Measurements from ENCODE around the gene NTRK3. TPM values are rescaled to one million over a fixed set of nuclear protein-coding genes. Genes with fewer than 3 reads are reported as not detected.
"Not testable (repeated sequence)": the region's sequence is repeated elsewhere in the genome, so short reads cannot be mapped to it uniquely, and the experiment has no call there.

Gene NTRK3
- total RNA-seq, 2 donors from 2014 or later: 0.66 to 5.2 TPM

GRCh38 chr15:88036154-88036839 lies 220.2 kb downstream of the NTRK3 start:
- H3K4me3 ChIP-seq: no peak overlapping the region
- H3K4me1 ChIP-seq: no peaks in the 10 kb centered on the region
- intact Hi-C loops (cut with DNase I): no loop called here
- TF ChIP-seq CTCF (IDR thresholded peaks at IDR 0.05): no peak
- TF ChIP-seq POLR2A (IDR thresholded peaks at IDR 0.05): no peak
- H3K9me3 ChIP-seq: no peaks in the 10 kb centered on the region
- H3K36me3 ChIP-seq (replicated peaks in 1 of 2; ENCODE audit: insufficient read depth in 1 of 2, low read depth in 2 of 2): no peaks in the 10 kb centered on the region
- DNase-seq (no peak), ATAC-seq (no peak)
- 23 to 25% methylated on average over 9 of the region's 9 CpGs for WGBS, 2 donors
- H3K27me3 ChIP-seq: no peaks in the 10 kb centered on the region
- H3K27ac ChIP-seq: no peak overlapping the region

GRCh38 chr15:88035381-88035780 lies 221.2 kb downstream of the NTRK3 start:
- TF ChIP-seq POLR2A (IDR thresholded peaks at IDR 0.05) (no peak), CTCF (IDR thresholded peaks at IDR 0.05) (no peak)
- intact Hi-C loops (cut with DNase I): no loop called here
- no peak overlapping the region for H3K4me3 ChIP-seq
- no peaks in the 10 kb centered on the region for H3K36me3 ChIP-seq (replicated peaks in 1 of 2; ENCODE audit: insufficient read depth in 1 of 2, low read depth in 2 of 2)
- H3K27ac ChIP-seq: no peak overlapping the region
- WGBS, 2 donors: 51% methylated on average over 5 of the region's 5 CpGs
- H3K27me3 ChIP-seq: no peaks in the 10 kb centered on the region
- no peaks in the 10 kb centered on the region for H3K9me3 ChIP-seq
- H3K4me1 ChIP-seq: no peaks in the 10 kb centered on the region
- DNase-seq: no peak
- ATAC-seq: no peak

- H3K4me3 ChIP-seq; intact Hi-C loops (cut with DNase I); H3K27me3 ChIP-seq; H3K27ac ChIP-seq; ATAC-seq; H3K9me3 ChIP-seq; DNase-seq; H3K36me3 ChIP-seq (replicated peaks in 1 of 2; ENCODE audit: insufficient read depth in 1 of 2, low read depth in 2 of 2); H3K4me1 ChIP-seq: not testable (repeated sequence)
- 73 to 77% methylated on average over 5 of the region's 5 CpGs for WGBS, 2 donors
Measured at GRCh38 chr15:88033421-88033820, 223.1 kb downstream of the NTRK3 start.

GRCh38 chr15:88032787-88033186 lies 223.8 kb downstream of the NTRK3 start:
- no peaks in the 10 kb centered on the region for H3K36me3 ChIP-seq (replicated peaks in 1 of 2; ENCODE audit: insufficient read depth in 1 of 2, low read depth in 2 of 2)
- H3K4me1 ChIP-seq: no peaks in the 10 kb centered on the region
- no peaks in the 10 kb centered on the region for H3K9me3 ChIP-seq
- intact Hi-C loops (cut with DNase I): no loop called here
- TF ChIP-seq POLR2A (IDR thresholded peaks at IDR 0.05): no peak
- TF ChIP-seq CTCF (IDR thresholded peaks at IDR 0.05): no peak
- 86 to 93% methylated on average over 12 to 13 of the region's 13 CpGs for WGBS, 2 donors
- DNase-seq (no peak), ATAC-seq (no peak)
- H3K27me3 ChIP-seq: no peaks in the 10 kb centered on the region
- H3K4me3 ChIP-seq: no peak overlapping the region
- H3K27ac ChIP-seq: no peak overlapping the region

- no peaks in the 10 kb centered on the region for H3K36me3 ChIP-seq (replicated peaks in 1 of 2; ENCODE audit: insufficient read depth in 1 of 2, low read depth in 2 of 2)
- DNase-seq: no peak
- no peak overlapping the region for H3K27ac ChIP-seq
- no peaks in the 10 kb centered on the region for H3K4me1 ChIP-seq
- ATAC-seq: no peak
- H3K27me3 ChIP-seq: no peaks in the 10 kb centered on the region
- H3K9me3 ChIP-seq: no peaks in the 10 kb centered on the region
- no peak overlapping the region for H3K4me3 ChIP-seq
- intact Hi-C loops (cut with DNase I): no loop called here
- TF ChIP-seq POLR2A (IDR thresholded peaks at IDR 0.05) (no peak), CTCF (IDR thresholded peaks at IDR 0.05) (no peak)
- 17 to 41% methylated on average over 2 of the region's 2 CpGs for WGBS, 2 donors
Measured at GRCh38 chr15:88031461-88031860, 225.1 kb downstream of the NTRK3 start.
